SU-DHL-6 (cell line): ENCODE measurements around the gene RGR.

ENCODE experiments used
- H2AFZ ChIP-seq: fragments of 200-600 bp; sonication (generic); 2 replicates; pipeline ENCODE4 v1.6.1; 2014; ENCODE audit warnings: low read depth, mild to moderate bottlenecking, moderate library complexity, mixed read lengths, antibody characterized with exemption, low read length; ENCODE audit not compliant: severe bottlenecking
- H3F3A ChIP-seq: fragments of 200-600 bp; shearing (Covaris generic); 2 replicates; pipeline ENCODE4 v1.6.0; 2016; ENCODE audit warnings: antibody characterized with exemption, mild to moderate bottlenecking; ENCODE audit not compliant: insufficient read depth
- H3K27ac ChIP-seq: fragments of 200-600 bp; sonication (generic); 2 replicates; pipeline ENCODE4 v1.5.1; 2016; ENCODE audit warnings: low read depth, mild to moderate bottlenecking, low read length, moderate library complexity, mixed read lengths
- H3K27me3 ChIP-seq: fragments of 200-600 bp; sonication (generic), shearing (Covaris generic); 2 replicates; pipeline ENCODE4 v1.6.0; 2014; ENCODE audit warnings: mild to moderate bottlenecking, low read length
- H3K36me3 ChIP-seq: fragments of 200-600 bp; sonication (generic); 2 replicates; pipeline ENCODE4 v1.6.1; 2014; ENCODE audit warnings: mild to moderate bottlenecking, low read length, mixed read lengths
- H3K4me2 ChIP-seq: fragments of 300-600, 200-600 bp; shearing (Covaris generic), sonication (generic); 2 replicates; pipeline ENCODE4 v1.6.0; 2014; ENCODE audit warnings: low read length, low read depth, mild to moderate bottlenecking; ENCODE audit not compliant: poor library complexity, severe bottlenecking
- H3K4me3 ChIP-seq: fragments of 200-600 bp; sonication (generic); 2 replicates; pipeline ENCODE4 v1.5.1; 2014; ENCODE audit warnings: antibody characterized with exemption, low read length, mild to moderate bottlenecking, mixed read lengths; ENCODE audit not compliant: insufficient read depth, poor library complexity, severe bottlenecking
- H3K79me2 ChIP-seq: fragments of 200-600 bp; sonication (generic); 2 replicates; pipeline ENCODE4 v1.6.1; 2014; ENCODE audit warnings: mild to moderate bottlenecking, low read length, moderate library complexity; ENCODE audit not compliant: insufficient read depth
- H3K9ac ChIP-seq: fragments of 200-600 bp; sonication (generic); 2 replicates; pipeline ENCODE4 v1.7.0; 2014; ENCODE audit warnings: mild to moderate bottlenecking, low read length
- H3K9me2 ChIP-seq: fragments of 200-600 bp; sonication (generic); replicated peaks from 2 replicates; pipeline ENCODE4 v1.6.1; 2014; ENCODE audit warnings: low read length; ENCODE audit not compliant: insufficient read depth
- H3K9me3 ChIP-seq: fragments of 200-600 bp; sonication (generic); 2 replicates; pipeline ENCODE4 v1.6.1; 2014; ENCODE audit warnings: low read length, mixed read lengths; ENCODE audit not compliant: insufficient read depth
- H4K20me1 ChIP-seq: fragments of 200-600 bp; sonication (generic); 2 replicates; pipeline ENCODE4 v1.6.1; 2014; ENCODE audit warnings: low read depth, mild to moderate bottlenecking, antibody characterized with exemption, low read length, moderate library complexity, mixed read lengths
- CTCF ChIP-seq: fragments of 200-600 bp; sonication (generic); IDR thresholded peaks from one replicate; pipeline ENCODE4 v1.5.1; 2017; ENCODE audit warnings: antibody characterized with exemption, mild to moderate bottlenecking, low read length, moderate library complexity; ENCODE audit not compliant: insufficient read depth, poor library complexity, severe bottlenecking
- EZH2phosphoT487 ChIP-seq: fragments of 200-600 bp; sonication (generic), shearing (Covaris generic); conservative IDR thresholded peaks from 2 replicates; pipeline ENCODE4 v1.6.1; 2018; ENCODE audit warnings: mild to moderate bottlenecking, antibody characterized with exemption, low read length, moderate library complexity, mixed read lengths

The RGR gene

GRCh38 chr10:84293574-84294016, 48.7 kb downstream of the RGR start:
- Histone ChIP-seq H3K4me2 (no peak overlapping the region), H3K36me3 (no peaks in the 10 kb centered on the region), H3K4me3 (no peak overlapping the region), H3K9me3 (no peaks in the 10 kb centered on the region), H4K20me1 (no peaks in the 10 kb centered on the region), H3K9me2 (no peaks in the 10 kb centered on the region), H3K9ac (no peak overlapping the region), H3K27me3 (no peaks in the 10 kb centered on the region; the same call in 1 of the 2 replicates), H3K79me2 (no peaks in the 10 kb centered on the region), H3K27ac (no peak overlapping the region), H3F3A (no peaks in the 10 kb centered on the region), H2AFZ (no peak overlapping the region)
- no peak for TF ChIP-seq CTCF
- TF ChIP-seq EZH2phosphoT487 = no peak

GRCh38 chr10:84294766-84295447, 50.1 kb downstream of the RGR start:
- no peaks in the 10 kb centered on the region for H3K36me3 ChIP-seq
- H3K4me3 ChIP-seq = no peak overlapping the region
- H3K9me3 ChIP-seq = no peaks in the 10 kb centered on the region
- no peaks in the 10 kb centered on the region for H4K20me1 ChIP-seq
- H3K4me2 ChIP-seq = no peak overlapping the region
- no peak for TF ChIP-seq CTCF
- no peak for TF ChIP-seq EZH2phosphoT487
- H3K79me2 ChIP-seq = no peaks in the 10 kb centered on the region
- no peak overlapping the region for H3K27ac ChIP-seq
- H3K27me3 ChIP-seq = no peaks in the 10 kb centered on the region
- H3K9me2 ChIP-seq = no peaks in the 10 kb centered on the region
- no peak overlapping the region for H2AFZ ChIP-seq
- H3F3A ChIP-seq = no peaks in the 10 kb centered on the region
- no peak overlapping the region for H3K9ac ChIP-seq

- H3K79me2 ChIP-seq = no peaks in the 10 kb centered on the region
- H3F3A ChIP-seq = no peaks in the 10 kb centered on the region
- no peak for TF ChIP-seq CTCF
- TF ChIP-seq EZH2phosphoT487 = no peak
- H3K4me3 ChIP-seq = no peak overlapping the region
- no peak overlapping the region for H3K4me2 ChIP-seq
- H2AFZ ChIP-seq = no peak overlapping the region
- H3K9me3 ChIP-seq = no peaks in the 10 kb centered on the region
- no peaks in the 10 kb centered on the region for H3K36me3 ChIP-seq
- no peaks in the 10 kb centered on the region for H4K20me1 ChIP-seq
- H3K27me3 ChIP-seq = no peaks in the 10 kb centered on the region
- no peaks in the 10 kb centered on the region for H3K9me2 ChIP-seq
- no peak overlapping the region for H3K27ac ChIP-seq
- no peak overlapping the region for H3K9ac ChIP-seq
These were observed 51.5 kb downstream of the RGR start for GRCh38 chr10:84296091-84296981.
